H1 (cell line): ENCODE measurements around the gene ZNF8. TPM values are rescaled to one million over a fixed set of nuclear protein-coding genes. Genes with fewer than 3 reads are reported as not detected.

ENCODE experiments used
- CTCF ChIA-PET: fragments of 300-600 bp; sonication (Branson Sonifier 250); formaldehyde crosslinking; loops from one replicate; lab custom pipeline; 2021; ENCODE audit not compliant: partially characterized antibody; lab: Charles Lee
- POLR2A ChIA-PET: fragments of 300-600 bp; sonication (Branson Sonifier 250); formaldehyde crosslinking; loops from one replicate; lab custom pipeline; 2021; ENCODE audit warnings: inconsistent platforms; ENCODE audit not compliant: partially characterized antibody; lab: Charles Lee
- DNase-seq, 2 experiments: peaks; one replicate each; pipeline versions ENCODE4 v3.0.0 to v3.0.0-alpha.2; 2010 to 2022; ENCODE audit warnings: low spot score in 2 of 2, low read depth in 1 of 2, mixed read lengths in 1 of 2
- FAIRE-seq: peaks from 2 replicates; lab custom pipeline; 2011; peaks lifted over from hg19 to GRCh38; lab: Jason Lieb, UNC
- H2AFZ ChIP-seq: 2 replicates; pipeline ENCODE4 v1.8.1; 2012; ENCODE audit warnings: low read length, inconsistent platforms
- H2AK5ac ChIP-seq: 2 replicates; pipeline ENCODE4 v1.6.1; 2013; ENCODE audit warnings: low read depth, low read length
- H2BK120ac ChIP-seq: replicated peaks from 2 replicates; pipeline ENCODE3; 2013; ENCODE audit warnings: low read depth, low read length, inconsistent platforms
- H2BK12ac ChIP-seq: 2 replicates; pipeline ENCODE4 v1.6.1; 2013; ENCODE audit warnings: low read depth, low read length
- H2BK15ac ChIP-seq: 2 replicates; pipeline ENCODE4 v1.6.1; 2013; ENCODE audit warnings: low read length
- H2BK20ac ChIP-seq: 2 replicates; pipeline ENCODE4 v1.6.1; 2013; ENCODE audit warnings: low read length
- H2BK5ac ChIP-seq: 2 replicates; pipeline ENCODE4 v1.6.1; 2013; ENCODE audit warnings: low read depth, low read length
- H3K14ac ChIP-seq: 2 replicates; pipeline ENCODE4 v1.6.1; 2013; ENCODE audit warnings: inconsistent platforms; ENCODE audit not compliant: insufficient read length
- H3K18ac ChIP-seq: 2 replicates; pipeline ENCODE4 v1.6.1; 2013; ENCODE audit warnings: low read length; ENCODE audit errors: extremely low read depth
- H3K23ac ChIP-seq: 2 replicates; pipeline ENCODE4 v1.6.1; 2013; ENCODE audit warnings: inconsistent platforms; ENCODE audit not compliant: insufficient read length
- H3K23me2 ChIP-seq: 2 replicates; pipeline ENCODE4 v1.6.1; 2013; ENCODE audit warnings: low read depth, low read length
- H3K27ac ChIP-seq: 2 replicates; pipeline ENCODE4 v1.6.1; 2011; ENCODE audit warnings: low read depth, low read length, inconsistent platforms
- H3K27me3 ChIP-seq, 4 experiments: replicated peaks in 1 of 4; 1 replicate in 1 of 4; 2 replicates in 3 of 4; pipeline versions ENCODE4 v1.6.1 to v1.8.1; 2011 to 2013; ENCODE audit warnings: low read length in 3 of 4, mild to moderate bottlenecking in 3 of 4, inconsistent platforms in 2 of 4, mixed read lengths in 2 of 4, moderate library complexity in 1 of 4; ENCODE audit not compliant: control insufficient read depth in 3 of 4, insufficient read depth in 3 of 4; ENCODE audit errors: extremely low read depth in 1 of 4
- H3K36me3 ChIP-seq, 4 experiments: 2 replicates each; pipeline versions ENCODE4 v1.6.1 to v1.8.1; 2011 to 2013; ENCODE audit warnings: mild to moderate bottlenecking in 4 of 4, low read length in 3 of 4, moderate library complexity in 2 of 4, control low read depth in 1 of 4, inconsistent platforms in 1 of 4; ENCODE audit not compliant: insufficient read depth in 4 of 4, control insufficient read depth in 2 of 4
- H3K4ac ChIP-seq: replicated peaks from 2 replicates; pipeline ENCODE3; 2013; ENCODE audit warnings: low read length, low read depth, mixed read lengths, inconsistent platforms; ENCODE audit not compliant: insufficient read length
- H3K4me1 ChIP-seq, 4 experiments: replicated peaks in 1 of 4; 1 replicate in 1 of 4; 2 replicates in 3 of 4; pipeline versions ENCODE4 v1.6.1 to v1.8.1; 2011 to 2013; ENCODE audit warnings: low read length in 3 of 4, inconsistent platforms in 2 of 4, mixed read lengths in 1 of 4; ENCODE audit not compliant: insufficient read depth in 4 of 4, control insufficient read depth in 3 of 4
- H3K4me2 ChIP-seq, 2 experiments: 2 replicates each; pipeline versions ENCODE4 v1.6.1 to v1.8.1; 2011 to 2013; ENCODE audit warnings: low read depth in 2 of 2, low read length in 2 of 2, control low read depth in 1 of 2, inconsistent platforms in 1 of 2, mild to moderate bottlenecking in 1 of 2; ENCODE audit not compliant: insufficient read depth in 1 of 2
- H3K4me3 ChIP-seq, 4 experiments: fragments of 200-600, 300-600 bp in 1 of 4; sonication (generic), shearing (Covaris generic), sonication (Bioruptor Twin) in 1 of 4; 2 replicates each; pipeline versions ENCODE4 v1.5.1 to v1.8.1; 2011 to 2016; ENCODE audit warnings: low read length in 4 of 4, low read depth in 3 of 4, control low read depth in 2 of 4, inconsistent platforms in 2 of 4, mild to moderate bottlenecking in 2 of 4, mixed read lengths in 1 of 4, moderate library complexity in 1 of 4; ENCODE audit not compliant: insufficient read depth in 2 of 4; ENCODE audit errors: extremely low read depth in 1 of 4
- H3K56ac ChIP-seq: replicated peaks from 2 replicates; pipeline ENCODE3; 2013; ENCODE audit warnings: low read depth, mild to moderate bottlenecking, mixed read lengths, low read length, inconsistent platforms; ENCODE audit not compliant: insufficient read length
- H3K79me1 ChIP-seq: 2 replicates; pipeline ENCODE4 v1.6.1; 2013; ENCODE audit warnings: low read depth, low read length, control low read depth
- H3K79me2 ChIP-seq, 2 experiments: 2 replicates each; pipeline versions ENCODE4 v1.6.1 to v1.8.1; 2012 to 2013; ENCODE audit warnings: low read length in 2 of 2, mild to moderate bottlenecking in 2 of 2, inconsistent platforms in 1 of 2; ENCODE audit not compliant: insufficient read depth in 2 of 2, control insufficient read depth in 1 of 2
- H3K9ac ChIP-seq, 4 experiments: replicated peaks in 1 of 4; 1 replicate in 1 of 4; 2 replicates in 3 of 4; pipeline versions ENCODE4 v1.6.1 to v1.8.1; 2011 to 2013; ENCODE audit warnings: low read depth in 3 of 4, low read length in 3 of 4, control low read depth in 2 of 4, mild to moderate bottlenecking in 2 of 4, moderate library complexity in 2 of 4, inconsistent platforms in 1 of 4; ENCODE audit errors: extremely low read depth in 1 of 4
- H3K9me3 ChIP-seq, 2 experiments: 2 replicates each; pipeline versions ENCODE4 v1.6.1 to v1.8.1; 2012 to 2013; ENCODE audit warnings: mild to moderate bottlenecking in 2 of 2, moderate library complexity in 2 of 2, control low read depth in 1 of 2, inconsistent platforms in 1 of 2, low read depth in 1 of 2, low read length in 1 of 2, mixed read lengths in 1 of 2; ENCODE audit not compliant: insufficient read depth in 2 of 2
- H4K20me1 ChIP-seq, 2 experiments: replicated peaks in 1 of 2; 2 replicates each; pipeline versions ENCODE3 to v1.8.1; 2011 to 2013; ENCODE audit warnings: inconsistent platforms in 2 of 2, low read length in 2 of 2, mild to moderate bottlenecking in 1 of 2; ENCODE audit not compliant: insufficient read depth in 2 of 2, control insufficient read depth in 1 of 2
- H4K5ac ChIP-seq: 2 replicates; pipeline ENCODE4 v1.6.1; 2013; ENCODE audit warnings: low read length, low read depth, mixed read lengths, inconsistent platforms; ENCODE audit not compliant: insufficient read length
- H4K8ac ChIP-seq: 2 replicates; pipeline ENCODE4 v1.8.0; 2013; ENCODE audit warnings: mild to moderate bottlenecking, moderate library complexity, low read length, inconsistent platforms; ENCODE audit not compliant: insufficient read depth; ENCODE audit errors: extremely low read depth
- H4K91ac ChIP-seq: replicated peaks from 2 replicates; pipeline ENCODE3; 2013; ENCODE audit warnings: low read length, mixed read lengths, inconsistent platforms; ENCODE audit not compliant: insufficient read length
- CREB1 ChIP-seq: IDR thresholded peaks from 2 replicates; pipeline ENCODE4 v1.6.1; 2012; ENCODE audit warnings: inconsistent platforms
- EP300 ChIP-seq, 2 experiments: IDR thresholded peaks; 1 replicate in 1 of 2; 2 replicates in 1 of 2; pipeline ENCODE4 v1.6.1; 2011 to 2012; ENCODE audit warnings: low read depth in 2 of 2, low read length in 2 of 2, mild to moderate bottlenecking in 2 of 2, borderline replicate concordance in 1 of 2, inconsistent platforms in 1 of 2, moderate library complexity in 1 of 2
- JUN ChIP-seq: IDR thresholded peaks from 2 replicates; pipeline ENCODE4 v1.6.1; 2011; ENCODE audit warnings: low read depth, mild to moderate bottlenecking, improper control_type of control experiment, low read length
- JUND ChIP-seq: IDR thresholded peaks from 2 replicates; pipeline ENCODE4 v1.6.1; 2011; ENCODE audit warnings: mild to moderate bottlenecking, improper control_type of control experiment, low read length
- KDM5A ChIP-seq: fragments of 200-600 bp; IDR thresholded peaks from 2 replicates; pipeline ENCODE4 v1.7.1; 2012; ENCODE audit warnings: mild to moderate bottlenecking, low read length, inconsistent platforms, mixed read lengths
- NANOG ChIP-seq: IDR thresholded peaks from 2 replicates; pipeline ENCODE4 v1.6.1; 2011; ENCODE audit warnings: low read length, low read depth, mild to moderate bottlenecking, inconsistent platforms; ENCODE audit not compliant: insufficient read depth, poor library complexity, severe bottlenecking
- RXRA ChIP-seq: IDR thresholded peaks from 2 replicates; pipeline ENCODE4 v1.6.1; 2011; ENCODE audit warnings: low read depth, mild to moderate bottlenecking, low read length, moderate library complexity; ENCODE audit not compliant: insufficient read depth
- SIN3A ChIP-seq, 2 experiments: IDR thresholded peaks in 1 of 2; conservative IDR thresholded peaks in 1 of 2; 2 replicates each; pipeline ENCODE4 v1.6.1; 2011 to 2012; ENCODE audit warnings: low read length in 2 of 2, improper control_type of control experiment in 1 of 2, low read depth in 1 of 2, mild to moderate bottlenecking in 1 of 2
- SP4 ChIP-seq: IDR thresholded peaks from 2 replicates; pipeline ENCODE4 v1.6.1; 2012; ENCODE audit warnings: low read length, inconsistent platforms
- SRF ChIP-seq: IDR thresholded peaks from 2 replicates; pipeline ENCODE4 v1.6.1; 2011; ENCODE audit warnings: mild to moderate bottlenecking, low read depth, low read length, moderate library complexity
- TAF7 ChIP-seq: optimal IDR thresholded peaks from 2 replicates; pipeline ENCODE3; 2011; ENCODE audit warnings: low read depth, mild to moderate bottlenecking, inconsistent platforms, low read length, moderate library complexity, borderline replicate concordance
- WGBS, 2 experiments: shearing (Covaris generic) in 1 of 2; methylation state at CpG; one replicate each; pipeline versions ENCODE4 v1.1.6 to v1.1.7; 2013 to 2015; ENCODE audit warnings: low lambda C conversion rate in 2 of 2, mixed read lengths in 2 of 2, inconsistent platforms in 1 of 2, low coverage in 1 of 2, missing lambda C conversion rate in 1 of 2; ENCODE audit not compliant: insufficient replicate concordance in 2 of 2, insufficient coverage in 1 of 2, insufficient read length in 1 of 2; ENCODE audit errors: extremely low coverage in 1 of 2, missing lambda C conversion rate in 1 of 2; 5-methylcytosine and 5-hydroxymethylcytosine counted together
- polyA plus RNA-seq, 7 experiments: library from polyadenylated mRNA; depleted of rRNA in 3 of 7; stranded (reverse) in 5 of 7; unstranded in 2 of 7; fragments of >200 nt in 5 of 7; fragments of 200-250 nt in 2 of 7; gene quantifications; 1 replicate in 5 of 7; 2 replicates in 1 of 7; 4 replicates in 1 of 7; pipeline versions ENCODE4 v1.2.1 to v1.2.3, GENCODE V29; 2011 to 2013; ENCODE audit warnings: missing spikeins in 2 of 7, mixed read lengths in 2 of 7
- total RNA-seq: library from RNA; stranded (reverse); fragmentation: NEBNext Ultra II Directional; extraction: Animal tissue kit (Norgen Biotek cat#: 25700); gene quantifications from 2 replicates; pipeline ENCODE4 v1.2.1, GENCODE V29; 2021

ZNF8 gene
- total and polyA plus RNA-seq, 2 of the 8 experiments (the other 6 are each of a cell fraction or from before 2014, with no cell fraction given), result 9.2 to 21.5 TPM

- H3K27ac ChIP-seq, result no peak overlapping the region
- H3K56ac ChIP-seq, result no peak overlapping the region
- H2BK20ac ChIP-seq, result no peak overlapping the region
- POLR2A ChIA-PET, result interaction anchor here (0.7 to 2.6 kb wide), 15 partner anchors 8 to 151 kb away, joined by 3 to 14 read pairs (median 4); partner anchors contain the start of genes ZNF274, ZNF544 and ZNF8
- no peak overlapping the region for H3K4ac ChIP-seq
- H2BK5ac ChIP-seq, result no peak overlapping the region
- H3K9ac ChIP-seq, result peak overlapping the region; percentile 9 to 93 (median 65); a peak in 5 of 7 replicates
- peak overlapping the region; percentile 87 to 99 (median 98) for H3K4me3 ChIP-seq
- CTCF ChIA-PET, result interaction anchor here (0.6 to 1.5 kb wide), 5 partner anchors 9 to 112 kb away, joined by 3 to 5 read pairs (median 4); no protein-coding TSS in a partner anchor
- H3K14ac ChIP-seq, result no peak overlapping the region
- no peak overlapping the region for H2AK5ac ChIP-seq
- no peak overlapping the region for H2BK120ac ChIP-seq
- no peak overlapping the region for H2AFZ ChIP-seq
- no peaks in the 10 kb centered on the region for H3K79me1 ChIP-seq
- peaks cover 6% of the 10 kb centered on the region for H3K23me2 ChIP-seq
- peak overlapping the region; percentile 89 to 90 for H3K4me2 ChIP-seq
- WGBS, 2 experiments, result 66% methylated on average over 12 of the region's 12 CpGs; no CpG with 5 or more reads in 1 of the 2 experiments
- no peak overlapping the region for H2BK15ac ChIP-seq
- no peak overlapping the region for H3K23ac ChIP-seq
- no peaks in the 10 kb centered on the region for H3K9me3 ChIP-seq
- no peak for FAIRE-seq
- H3K79me2 ChIP-seq, result peaks cover 0 to 10% of the 10 kb centered on the region in 2 experiments; a peak in 1 of 4 replicates
- H3K27me3 ChIP-seq, result no peaks in the 10 kb centered on the region
- DNase-seq, result no peak
- no peak overlapping the region for H4K91ac ChIP-seq
- H3K36me3 ChIP-seq, result peaks cover 2 to 18% (median 13%) of the 10 kb centered on the region in 4 experiments; a peak in 6 of 8 replicates
- H3K18ac ChIP-seq, result no peak overlapping the region
- TF ChIP-seq EP300 (IDR thresholded peaks at IDR 0.05; ENCODE audit: borderline replicate concordance in 1 of 2, low read depth in 2 of 2, low read length in 2 of 2) (no peak), SIN3A (conservative IDR thresholded peaks at IDR 0.05 in 1 of 2, IDR thresholded peaks at IDR 0.05 in 1 of 2; ENCODE audit: low read depth in 1 of 2, low read length in 2 of 2) (no peak), KDM5A (no peak), SP4 (no peak), RXRA (no peak), NANOG (no peak), CREB1 (no peak), JUN (no peak), TAF7 (no peak), JUND (no peak), SRF (no peak)
- H4K8ac ChIP-seq, result no peak overlapping the region
- peaks cover 0 to 3% (median 1%) of the 10 kb centered on the region in 4 experiments; a peak in 3 of 7 replicates for H3K4me1 ChIP-seq
- H4K5ac ChIP-seq, result no peak overlapping the region
- no peak overlapping the region for H2BK12ac ChIP-seq
- peaks cover 3 to 5% of the 10 kb centered on the region in 2 experiments for H4K20me1 ChIP-seq
Observed at GRCh38 chr19:58305932-58306323, 27.2 kb downstream of the ZNF8 start.
